LoVo (cell line): ENCODE results near the gene HYAL1.
"Not testable (repeated sequence)": the region's sequence is repeated elsewhere in the genome, so short reads cannot be mapped to it uniquely, and the experiment has no call there.

Source experiments
- DNase-seq: peaks from one replicate; pipeline ENCODE4 v3.0.0-alpha.2; 2016; ENCODE audit warnings: low spot score

Gene HYAL1

GRCh38 chr3:50294089-50294488, 9.3 kb downstream of the HYAL1 start:
- no peak for DNase-seq

GRCh38 chr3:50293079-50293801, 10.1 kb downstream of the HYAL1 start:
- no peak for DNase-seq

- peak; percentile 98 for DNase-seq
Observed at GRCh38 chr3:50292159-50293078, 11.0 kb downstream of the HYAL1 start, which contains the start of gene IFRD2. IFRD2 (minus strand) TSS chr3:50292429; CDS start chr3:50292274, 155 bp downstream.

GRCh38 chr3:50290161-50290641, 13.2 kb downstream of the HYAL1 start:
- no peak for DNase-seq

GRCh38 chr3:50289130-50289529, 14.2 kb downstream of the HYAL1 start:
- no peak for DNase-seq

- no peak for DNase-seq
Observed at GRCh38 chr3:50288387-50289007, 14.9 kb downstream of the HYAL1 start.

GRCh38 chr3:50287262-50287661, 16.1 kb downstream of the HYAL1 start:
- DNase-seq = no peak

- DNase-seq = no peak
Observed at GRCh38 chr3:50286322-50287227, 16.8 kb downstream of the HYAL1 start.

GRCh38 chr3:50284121-50284520, 19.3 kb downstream of the HYAL1 start:
- DNase-seq = not testable (repeated sequence)

GRCh38 chr3:50279255-50280016, 23.9 kb downstream of the HYAL1 start:
- DNase-seq = no peak

GRCh38 chr3:50278880-50279224, 24.5 kb downstream of the HYAL1 start, which contains the start of gene LSMEM2:
LSMEM2 (plus strand) TSS chr3:50279087; CDS start chr3:50279114, 27 bp downstream.
- DNase-seq = no peak

- DNase-seq = no peak
Observed at GRCh38 chr3:50278123-50278879, 25.1 kb downstream of the HYAL1 start.

GRCh38 chr3:50276762-50277101, 26.6 kb downstream of the HYAL1 start:
- no peak for DNase-seq

GRCh38 chr3:50275996-50276761, 27.2 kb downstream of the HYAL1 start:
- DNase-seq = no peak

GRCh38 chr3:50275141-50275995, 28.0 kb downstream of the HYAL1 start:
- no peak for DNase-seq

GRCh38 chr3:50274371-50275104, 28.8 kb downstream of the HYAL1 start:
- DNase-seq = peak; percentile 34

- no peak for DNase-seq
Observed at GRCh38 chr3:50273689-50274065, 29.7 kb downstream of the HYAL1 start.
